GM18909 (cell line): Measurements from ENCODE around the gene MGLL.

Experiments
- ATAC-seq: cut with Tn5 transposase; IDR thresholded peaks from one replicate; pipeline ENCODE4 v1.9.1; 2021; ENCODE audit warnings: mild to moderate bottlenecking; ENCODE audit not compliant: unreplicated experiment, poor library complexity

The MGLL gene

DNA sequence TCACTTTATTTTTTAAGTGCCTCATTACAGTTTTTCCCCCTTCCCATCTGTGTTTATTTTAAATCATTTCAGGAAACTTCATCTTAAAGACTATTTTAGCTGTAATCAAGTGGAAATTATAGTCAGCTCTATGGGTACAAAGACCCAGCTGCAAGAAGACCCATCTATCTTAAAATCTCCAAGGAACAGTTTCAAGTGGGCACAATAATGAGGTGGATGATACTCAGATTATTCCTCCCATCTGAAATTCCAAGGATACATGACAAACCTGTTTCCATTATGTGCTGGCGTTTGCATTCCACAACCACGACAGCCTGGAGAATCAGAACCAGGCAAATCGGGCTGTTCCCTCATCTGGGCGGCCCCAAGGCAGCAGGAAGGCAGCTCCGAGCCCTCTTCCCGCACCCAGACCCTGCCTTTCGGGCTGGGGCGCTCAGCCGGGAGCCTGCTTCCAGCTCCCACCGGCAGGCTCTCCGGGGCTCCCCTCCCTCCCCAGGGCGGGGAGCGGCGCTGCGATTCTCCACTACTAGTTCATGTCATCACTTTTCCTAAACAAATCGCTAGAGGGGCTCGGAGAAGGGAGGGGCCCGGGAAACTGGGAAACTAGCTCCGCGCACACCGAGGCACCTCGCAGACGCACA is at the start of gene MGLL:
Gene MGLL (minus strand): TSS at position 475 of the 641 bp plus-strand sequence. CDS start 197 bp downstream, at position 278.
- no peak for ATAC-seq

DNA sequence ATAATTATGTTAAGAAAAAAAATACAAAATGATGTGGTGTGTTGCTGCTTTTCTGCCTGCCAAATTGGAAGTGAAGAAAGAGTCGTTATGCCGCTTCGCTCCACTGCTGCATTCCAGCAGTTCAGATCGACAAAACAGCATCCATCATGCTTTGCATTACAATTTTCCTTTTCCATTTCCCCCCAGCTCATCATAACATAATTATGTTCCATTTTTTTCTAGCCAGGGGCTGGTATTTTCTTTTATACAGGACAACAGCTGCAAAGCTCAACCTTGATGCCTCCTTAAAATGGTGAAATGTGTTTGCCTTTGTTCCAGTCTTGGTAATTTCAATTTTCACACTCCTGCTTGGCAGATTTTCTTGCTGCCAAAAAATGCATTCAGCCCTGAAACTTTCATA is 47.8 kb upstream of the MGLL start:
- ATAC-seq: no peak

DNA sequence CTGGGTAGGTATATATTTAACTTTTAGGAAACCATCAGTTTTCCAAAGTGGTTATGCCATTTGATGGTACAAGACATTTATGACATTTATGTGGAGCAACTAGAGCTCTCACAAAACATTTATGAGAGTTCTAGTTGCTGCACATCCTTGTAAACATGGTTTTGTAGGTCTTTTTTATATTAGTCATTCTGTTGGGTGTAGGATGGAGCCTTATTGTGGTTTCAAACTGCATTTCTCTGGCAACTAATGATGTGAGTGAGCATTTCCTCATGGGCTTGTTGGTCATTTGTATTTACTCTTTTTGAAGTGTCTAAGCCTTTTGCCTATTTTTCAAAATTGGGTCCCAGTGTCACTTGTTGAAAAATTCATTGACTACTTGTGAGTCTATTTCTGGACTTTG is 45.7 kb upstream of the MGLL start:
- no peak for ATAC-seq

- ATAC-seq: no peak
Observed at GRCh38 chr3:127867412-127867811, 45.1 kb upstream of the MGLL start.

GRCh38 chr3:127865941-127866340 is 43.6 kb upstream of the MGLL start:
- ATAC-seq: no peak

GRCh38 chr3:127860211-127860696 is 37.9 kb upstream of the MGLL start:
- ATAC-seq: no peak

DNA sequence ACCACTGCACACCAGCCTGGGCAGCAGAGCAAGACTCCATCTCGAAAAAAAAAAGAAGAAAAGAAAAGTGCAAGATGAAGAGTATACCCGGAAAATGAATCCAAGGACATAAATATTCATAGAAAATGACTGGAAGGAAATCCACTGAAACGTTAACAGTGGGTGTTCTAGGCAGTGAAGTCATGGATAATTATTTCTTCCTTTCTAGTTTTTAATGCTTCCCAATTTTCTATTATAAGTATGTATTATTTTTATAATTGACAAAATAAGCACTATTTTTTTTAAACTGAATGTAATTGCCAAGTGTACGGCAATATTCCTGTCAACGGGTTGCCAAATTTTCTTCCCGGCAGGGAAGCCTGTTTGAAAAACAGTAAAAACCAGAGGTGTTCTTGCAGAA is 37.4 kb upstream of the MGLL start:
- no peak for ATAC-seq

GRCh38 chr3:127858937-127859336 is 36.6 kb upstream of the MGLL start:
- ATAC-seq: no peak

DNA sequence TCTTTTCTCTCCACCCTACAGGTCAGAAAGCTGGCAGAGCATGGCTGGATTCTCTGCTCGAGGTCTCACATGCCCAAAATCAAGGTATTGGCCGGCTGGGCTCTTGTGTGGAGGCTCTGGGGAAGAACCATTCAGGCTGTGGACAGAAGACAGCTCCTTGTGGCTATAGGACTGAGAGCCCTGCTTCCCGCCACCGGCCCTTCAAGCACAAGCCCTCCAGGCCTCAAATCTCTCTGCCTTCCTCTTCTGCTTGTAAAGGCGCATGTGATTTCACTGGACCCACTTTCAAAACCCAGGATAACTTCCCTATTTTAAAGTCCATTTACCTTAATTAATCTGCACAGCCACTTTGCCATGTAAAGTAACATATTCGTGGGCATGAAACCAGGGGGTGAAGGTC is 36.2 kb upstream of the MGLL start:
- ATAC-seq: no peak

GRCh38 chr3:127857333-127857732 is 35.0 kb upstream of the MGLL start:
- no peak for ATAC-seq

DNA sequence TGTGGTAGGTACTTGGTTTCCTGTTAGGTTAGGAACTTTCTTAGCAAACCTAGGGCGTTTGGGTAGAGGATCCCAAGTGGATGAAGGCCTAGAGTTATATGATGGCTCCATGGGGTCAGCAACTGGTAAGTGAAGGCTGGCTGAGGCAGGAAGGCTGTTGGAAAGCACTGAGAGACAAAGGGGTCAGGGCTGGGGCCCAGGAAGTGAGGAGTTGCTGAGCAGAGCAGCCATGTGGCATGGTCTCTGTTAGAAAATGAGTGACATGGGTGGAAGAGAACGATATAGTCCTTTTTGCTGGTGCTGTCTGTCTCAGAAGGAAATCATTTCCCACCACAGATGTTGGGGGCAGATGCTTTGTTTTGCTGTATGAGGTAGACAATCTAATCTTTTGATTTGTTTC is 34.5 kb upstream of the MGLL start:
- no peak for ATAC-seq

DNA sequence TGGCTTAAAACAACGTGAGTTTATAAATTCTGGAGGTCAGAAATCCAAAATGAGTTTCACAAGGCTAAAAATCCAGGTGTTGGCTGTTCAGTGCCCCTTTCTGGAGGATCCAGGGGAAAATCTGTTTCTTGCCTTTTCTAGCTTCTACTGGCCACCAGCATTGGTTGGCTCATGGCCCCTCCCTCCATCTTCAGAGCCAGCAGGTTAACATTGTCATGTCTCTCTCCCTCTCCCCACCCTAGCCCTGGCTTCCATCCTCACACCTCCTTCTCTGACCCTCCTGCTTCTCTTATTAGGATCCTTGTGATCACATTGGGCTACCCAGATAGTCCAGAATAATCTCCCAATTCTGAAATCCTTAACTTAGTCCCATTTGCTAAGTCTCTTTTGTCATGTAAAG is 32.9 kb upstream of the MGLL start:
- no peak for ATAC-seq

DNA sequence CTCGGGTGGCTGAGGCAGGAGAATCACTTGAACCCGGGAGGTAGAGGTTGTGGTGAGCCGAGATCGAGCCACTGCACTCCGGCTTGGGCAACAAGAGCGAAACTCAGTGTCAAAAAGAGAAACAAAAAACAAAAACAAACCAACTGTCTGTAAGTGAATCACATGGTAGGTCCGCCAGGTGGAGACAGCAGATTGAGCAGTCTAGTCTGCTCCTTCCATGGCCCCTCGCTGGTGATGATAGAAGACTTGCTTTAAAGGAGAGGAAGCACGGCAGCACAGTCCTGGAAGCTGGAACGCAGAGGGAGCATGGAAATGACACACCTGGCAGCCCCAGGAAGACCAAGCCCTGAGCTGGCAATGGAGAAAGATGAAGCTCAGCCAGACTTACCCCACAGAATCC is 31.4 kb upstream of the MGLL start:
- ATAC-seq: no peak

DNA sequence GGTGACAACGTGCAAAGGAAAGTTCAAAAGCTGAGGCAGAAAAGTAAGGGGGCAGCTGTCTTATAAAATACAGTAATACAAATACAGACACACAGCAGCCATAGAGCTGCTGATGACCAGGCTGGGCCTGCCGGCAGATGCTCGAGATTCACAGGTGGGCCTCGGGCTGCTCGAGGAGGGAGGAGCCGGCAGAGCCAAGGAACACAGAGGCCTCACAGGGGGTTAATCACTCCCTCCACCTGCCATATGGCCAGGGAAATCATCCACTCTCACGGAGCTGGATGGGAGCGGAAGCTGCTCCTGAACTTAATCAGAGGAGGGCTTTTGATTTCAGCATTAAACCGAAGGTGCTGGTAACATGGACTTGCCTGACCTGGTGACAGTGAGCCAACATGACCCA is 29.6 kb upstream of the MGLL start:
- no peak for ATAC-seq

DNA sequence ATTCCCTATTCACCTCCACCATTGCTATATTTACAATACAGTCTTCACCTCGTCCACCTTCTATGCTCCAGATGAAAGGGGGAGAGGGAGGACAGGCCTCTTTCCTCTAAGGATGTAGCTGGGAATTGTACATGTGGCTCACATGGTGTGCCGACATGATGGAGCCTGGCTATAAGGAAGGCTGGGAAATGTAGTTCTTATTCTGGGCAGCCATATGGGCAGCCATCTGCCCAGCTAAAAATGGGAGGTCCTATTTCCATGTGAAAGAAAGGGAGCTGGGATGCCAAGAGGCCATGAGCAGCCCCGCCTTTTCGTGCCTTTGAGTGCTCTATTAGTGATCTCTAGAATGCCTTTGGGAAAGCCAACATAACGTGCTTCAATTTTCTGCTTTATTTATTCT is 27.1 kb upstream of the MGLL start:
- ATAC-seq: no peak

DNA sequence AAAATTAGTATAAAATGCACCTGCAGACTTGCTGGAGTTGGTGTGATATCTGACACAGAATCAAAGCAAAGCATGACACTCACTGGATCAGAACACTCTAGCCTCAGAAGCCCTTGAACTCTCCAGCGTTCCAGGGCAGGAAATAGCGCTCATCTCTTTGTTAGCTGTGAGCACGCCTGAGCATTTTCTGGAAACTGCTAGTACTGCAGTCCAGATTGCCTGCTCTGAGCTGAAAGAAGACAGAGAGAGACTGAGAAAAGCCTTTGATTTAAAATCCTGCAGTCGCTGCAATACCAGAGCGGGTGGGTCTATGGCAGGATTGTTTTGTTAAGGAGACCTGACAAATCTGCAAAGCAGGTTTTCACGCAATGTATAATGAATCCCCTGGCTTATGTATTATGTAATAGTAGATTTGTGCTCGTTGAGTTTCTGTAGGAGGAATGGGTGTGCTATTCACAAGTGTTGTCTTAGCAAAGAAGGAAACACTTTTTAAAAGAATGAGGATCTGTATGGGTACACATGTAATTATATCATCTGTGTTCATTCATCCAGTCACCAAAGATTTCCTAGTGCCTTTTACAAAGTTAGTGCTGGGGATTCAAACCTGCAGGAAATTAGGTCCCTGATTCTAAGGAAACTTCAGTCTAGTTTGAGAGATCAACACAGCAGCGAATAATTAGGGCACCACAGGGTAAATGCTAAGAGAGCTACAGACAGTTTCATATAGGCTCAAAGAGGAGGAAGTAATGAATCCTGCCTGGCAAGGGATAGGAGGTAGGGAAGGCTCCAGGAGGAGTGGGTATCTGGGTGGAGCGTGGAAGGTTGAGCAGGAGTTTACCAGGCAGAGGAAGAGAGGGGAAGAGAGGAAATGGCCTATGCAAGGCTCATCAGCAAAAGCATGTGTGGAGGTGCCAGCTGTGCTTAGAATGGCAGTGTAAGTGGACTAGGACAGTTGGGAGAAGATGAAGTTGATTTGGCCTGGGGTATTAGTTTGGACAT is 26.1 kb upstream of the MGLL start:
- no peak for ATAC-seq

DNA sequence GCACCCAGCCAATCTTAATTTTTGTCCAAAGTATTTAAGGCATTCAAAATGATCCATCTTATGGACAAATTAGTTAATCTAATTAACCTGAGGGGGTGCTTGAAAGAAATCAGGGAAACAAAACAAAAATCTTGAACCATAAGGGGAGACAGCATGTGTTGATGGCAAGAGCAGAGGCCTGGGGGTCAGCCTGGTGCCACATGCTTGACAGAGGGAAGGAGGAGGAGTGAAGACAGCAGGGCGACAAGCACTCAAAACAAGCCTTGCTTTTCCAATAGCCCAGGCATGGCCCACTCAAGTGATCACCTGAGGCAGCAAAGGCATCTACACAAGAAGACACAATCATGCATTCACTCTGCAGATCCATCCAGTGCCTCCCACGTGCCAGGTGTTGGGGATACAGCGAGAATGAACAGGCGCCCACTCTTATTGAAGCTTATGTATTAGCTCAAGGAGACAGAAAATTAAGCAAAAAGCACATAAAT is 25.0 kb upstream of the MGLL start:
- no peak for ATAC-seq

DNA sequence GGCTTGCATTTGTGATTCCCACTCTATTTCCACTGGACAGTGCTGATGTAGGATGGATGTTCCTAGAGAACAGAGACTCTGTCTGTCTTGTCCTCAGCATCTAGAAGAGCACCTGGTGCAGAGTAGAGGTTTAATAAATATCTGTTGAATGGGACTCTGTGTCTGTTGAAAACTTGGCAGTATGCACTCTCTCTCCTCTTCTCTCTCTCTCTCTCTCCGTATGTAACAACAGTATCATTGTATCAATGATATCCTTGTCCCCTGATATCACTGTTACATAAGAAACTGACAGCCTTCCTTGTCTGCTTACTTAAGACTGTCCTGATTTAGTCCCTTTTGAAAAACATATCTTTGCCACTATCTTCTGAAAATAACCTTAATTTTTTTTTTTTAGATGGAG is 24.3 kb upstream of the MGLL start:
- no peak for ATAC-seq

DNA sequence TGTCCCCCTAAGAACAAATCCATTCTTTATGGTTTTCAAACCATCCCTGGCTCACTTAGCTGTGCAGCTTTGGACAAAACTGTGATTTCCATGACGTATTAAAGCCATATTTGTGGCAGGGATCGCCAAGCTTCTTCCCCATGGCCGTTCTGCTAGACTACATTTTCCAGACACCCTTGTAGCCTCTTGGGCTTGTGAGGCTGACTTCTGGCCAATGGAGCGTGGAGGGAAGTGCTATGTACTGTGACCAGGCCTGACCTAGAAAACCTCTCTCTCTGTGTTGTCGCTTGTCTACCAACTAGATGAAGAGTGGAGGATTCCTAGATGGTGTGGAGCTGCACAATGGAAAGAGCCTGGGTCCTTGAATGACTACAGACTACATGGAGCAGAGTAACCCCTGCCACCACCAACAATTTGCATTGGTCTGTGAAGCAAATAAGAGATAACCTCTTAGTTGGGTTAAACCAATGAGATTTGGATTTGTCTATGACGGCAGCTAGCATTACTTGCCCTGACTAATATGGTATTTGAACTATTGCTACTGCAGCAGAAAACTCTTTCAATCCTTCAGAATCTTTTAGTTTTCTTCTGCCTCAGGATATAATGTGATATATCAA is 22.1 kb upstream of the MGLL start:
- peak; percentile 53 for ATAC-seq

- ATAC-seq: no peak
Observed at GRCh38 chr3:127840671-127841070, 18.4 kb upstream of the MGLL start.

- no peak for ATAC-seq
Observed at GRCh38 chr3:127839099-127839498, 16.8 kb upstream of the MGLL start.
